Endothelial cell of umbilical vein (primary cell): Measurements from ENCODE around the gene TKT. TPM values are rescaled to one million over a fixed set of nuclear protein-coding genes. Genes with fewer than 3 reads are reported as not detected.

Experiments
- BruUV-seq: library from RNA; stranded (reverse); fragments of 400-500 nt; replicated peaks from 2 replicates; lab custom pipeline; 2021; lab: Mats Ljungman, UMichigan
- CTCF ChIA-PET: fragments of 300-600, 350-600 bp; sonication (Branson Sonifier 250); formaldehyde crosslinking; loops from one replicate; lab custom pipeline; 2021; ENCODE audit warnings: antibody characterized with exemption, inconsistent platforms; lab: Charles Lee
- POLR2A ChIA-PET: fragments of 300-600, 350-600 bp; sonication (Branson Sonifier 250); formaldehyde crosslinking; loops from one replicate; lab custom pipeline; 2021; ENCODE audit warnings: antibody characterized with exemption, inconsistent platforms; lab: Charles Lee
- DNase-seq: peaks from one replicate; pipeline ENCODE4 v3.0.0-alpha.2; 2011; ENCODE audit warnings: low read depth, low spot score
- FAIRE-seq: peaks from 2 replicates; lab custom pipeline; 2011; peaks lifted over from hg19 to GRCh38; lab: Jason Lieb, UNC
- H2AFZ ChIP-seq: 2 replicates; pipeline ENCODE4 v1.6.0; 2012; ENCODE audit warnings: low read depth, low read length, control low read depth, inconsistent platforms
- H3K27ac ChIP-seq: 2 replicates; pipeline ENCODE4 v1.5.1; 2011; ENCODE audit warnings: low read depth, mild to moderate bottlenecking, control low read depth, low read length, moderate library complexity; ENCODE audit not compliant: insufficient read depth
- H3K27me3 ChIP-seq, 2 experiments: 2 replicates each; pipeline versions ENCODE4 v1.6.0 to v1.6.1; 2011; ENCODE audit warnings: low read length in 2 of 2, mixed read lengths in 1 of 2; ENCODE audit not compliant: control insufficient read depth in 2 of 2, insufficient read depth in 2 of 2
- H3K36me3 ChIP-seq, 2 experiments: 2 replicates in 1 of 2; 3 replicates in 1 of 2; pipeline ENCODE4 v1.5.1; 2011; ENCODE audit warnings: low read length in 2 of 2, mild to moderate bottlenecking in 1 of 2, moderate library complexity in 1 of 2; ENCODE audit not compliant: control insufficient read depth in 2 of 2, insufficient read depth in 2 of 2; ENCODE audit errors: extremely low read depth in 1 of 2
- H3K4me1 ChIP-seq: 3 replicates; pipeline ENCODE4 v1.5.1; 2011; ENCODE audit warnings: mild to moderate bottlenecking, low read length; ENCODE audit not compliant: control insufficient read depth, insufficient read depth; ENCODE audit errors: extremely low read depth
- H3K4me2 ChIP-seq: 2 replicates; pipeline ENCODE4 v1.6.1; 2011; ENCODE audit warnings: low read length, control low read depth, mixed read lengths; ENCODE audit not compliant: insufficient read depth
- H3K4me3 ChIP-seq, 3 experiments: fragments of 200-600 bp in 1 of 3; sonication (generic), shearing (Covaris generic) in 1 of 3; replicated peaks in 1 of 3; 2 replicates each; pipeline ENCODE4 v1.5.1; 2011 to 2016; ENCODE audit warnings: control low read depth in 3 of 3, low read length in 3 of 3, mild to moderate bottlenecking in 2 of 3, inconsistent platforms in 1 of 3, low read depth in 1 of 3, moderate library complexity in 1 of 3; ENCODE audit not compliant: insufficient read depth in 1 of 3
- H3K79me2 ChIP-seq: 2 replicates; pipeline ENCODE4 v1.6.0; 2012; ENCODE audit warnings: low read length, inconsistent platforms; ENCODE audit not compliant: control insufficient read depth, insufficient read depth
- H3K9ac ChIP-seq: replicated peaks from 2 replicates; pipeline ENCODE3; 2011; ENCODE audit warnings: low read length, control low read depth; ENCODE audit not compliant: insufficient read depth; ENCODE audit errors: extremely low read depth
- H3K9me1 ChIP-seq: replicated peaks from 3 replicates; pipeline ENCODE4 v1.6.0; 2011; ENCODE audit warnings: mild to moderate bottlenecking, low read length; ENCODE audit not compliant: control insufficient read depth, insufficient read depth; ENCODE audit errors: extremely low read depth
- H3K9me3 ChIP-seq: replicated peaks from 2 replicates; pipeline ENCODE4 v1.5.1; 2012; ENCODE audit warnings: low read length, inconsistent platforms; ENCODE audit not compliant: control insufficient read depth, insufficient read depth
- H4K20me1 ChIP-seq: replicated peaks from 2 replicates; pipeline ENCODE3; 2011; ENCODE audit warnings: mild to moderate bottlenecking, low read length; ENCODE audit not compliant: control insufficient read depth, insufficient read depth; ENCODE audit errors: extremely low read depth
- CTCF ChIP-seq, 2 donors: IDR thresholded peaks; 1 replicate in 1 of 2; 2 replicates in 1 of 2; pipeline ENCODE4 v1.5.1; 2011; ENCODE audit warnings: low read length in 2 of 2, mild to moderate bottlenecking in 2 of 2, moderate library complexity in 2 of 2, control low read depth in 1 of 2, inconsistent platforms in 1 of 2, low read depth in 1 of 2; ENCODE audit not compliant: insufficient read depth in 1 of 2; ENCODE audit errors: extremely low read depth in 1 of 2
- EZH2 ChIP-seq: IDR thresholded peaks from 2 replicates; pipeline ENCODE4 v1.6.1; 2012; ENCODE audit warnings: borderline replicate concordance, low read depth, mild to moderate bottlenecking, moderate library complexity, low read length, inconsistent platforms; ENCODE audit not compliant: severe bottlenecking
- FOS ChIP-seq: IDR thresholded peaks from 2 replicates; pipeline ENCODE4 v1.6.1; 2011; ENCODE audit warnings: mild to moderate bottlenecking, low read length, moderate library complexity, borderline replicate concordance; ENCODE audit not compliant: insufficient read depth
- GATA2 ChIP-seq: IDR thresholded peaks from 2 replicates; pipeline ENCODE4 v1.7.0; 2011; ENCODE audit warnings: low read depth, mild to moderate bottlenecking, moderate library complexity, mixed read lengths, low read length; ENCODE audit not compliant: insufficient read length, insufficient read depth
- JUN ChIP-seq: IDR thresholded peaks from 2 replicates; pipeline ENCODE4 v1.6.1; 2011; ENCODE audit warnings: borderline replicate concordance, low read depth; ENCODE audit not compliant: insufficient read length, insufficient read depth
- MAX ChIP-seq: IDR thresholded peaks from 2 replicates; pipeline ENCODE4 v1.6.1; 2011; ENCODE audit not compliant: insufficient read depth, insufficient read length
- MYC ChIP-seq: IDR thresholded peaks from one replicate; pipeline ENCODE4 v1.6.1; 2011; ENCODE audit warnings: mild to moderate bottlenecking, low read depth, low read length
- POLR2A ChIP-seq: IDR thresholded peaks from 2 replicates; pipeline ENCODE4 v1.6.1; 2012; ENCODE audit warnings: low read depth, mild to moderate bottlenecking, control low read depth, low read length
- POLR2AphosphoS5 ChIP-seq: IDR thresholded peaks from 2 replicates; pipeline ENCODE4 v1.6.1; 2012; ENCODE audit warnings: low read depth, mild to moderate bottlenecking, control low read depth, low read length, moderate library complexity; ENCODE audit not compliant: insufficient read depth
- dilution Hi-C: fragments of 300-500 bp; cut with MboI; formaldehyde crosslinking; loops from one replicate; pipeline ENCODE4 v1.15.0; 2019; ENCODE audit warnings: low sequenced_read_pairs; ENCODE audit not compliant: extremely low pct_ligation_motif_present
- intact Hi-C: fragments of 100-400 bp; cut with micrococcal nuclease; formaldehyde crosslinking; loops from one replicate; pipeline ENCODE4 v1.10.0; 2022
- polyA plus RNA-seq, 4 experiments: library from polyadenylated mRNA; depleted of rRNA in 3 of 4; stranded (reverse) in 3 of 4; unstranded in 1 of 4; fragments of >200 nt; gene quantifications; 2 replicates each; pipeline versions ENCODE4 v1.2.1 to v1.2.3, GENCODE V29; 2011 to 2012; ENCODE audit warnings: missing spikeins in 1 of 4
- total RNA-seq: library from RNA; stranded (reverse); gene quantifications from 2 replicates; pipeline ENCODE4 v1.2.3, GENCODE V29; 2021

TKT gene
- total and polyA plus RNA-seq, 2 donors (not counting 3 experiments of a cell fraction or from before 2014, with no cell fraction given), result 287 to 586 TPM

GRCh38 chr3:53264718-53265117 is 8.9 kb upstream of the TKT start:
- Histone ChIP-seq H4K20me1 (no peaks in the 10 kb centered on the region), H2AFZ (no peak overlapping the region), H3K27ac (no peak overlapping the region), H3K4me1 (peaks cover 3% of the 10 kb centered on the region), H3K79me2 (no peaks in the 10 kb centered on the region), H3K4me2 (no peak overlapping the region), H3K9ac (no peak overlapping the region), H3K9me1 (no peaks in the 10 kb centered on the region), H3K27me3 (no peaks in the 10 kb centered on the region), H3K9me3 (no peaks in the 10 kb centered on the region), H3K4me3 (no peak overlapping the region), H3K36me3 (no peaks in the 10 kb centered on the region)
- CTCF ChIA-PET, result no interaction called here
- TF ChIP-seq GATA2 (no peak), MYC (no peak), FOS (no peak), MAX (no peak), JUN (no peak), CTCF (IDR thresholded peaks at IDR 0.05; ENCODE audit: extremely low read depth in 1 of 2, insufficient read depth in 1 of 2, low read depth in 1 of 2, low read length in 2 of 2) (no peak), POLR2A (no peak), EZH2 (no peak), POLR2AphosphoS5 (no peak)
- DNase-seq (no peak), FAIRE-seq (no peak)
- intact Hi-C loops, result no loop called here
- POLR2A ChIA-PET, result no interaction called here
- BruUV-seq, result no TSS peak
- dilution Hi-C loops, result no loop called here
